PFSK-1 (cell line): ENCODE data around the gene LPIN2.

ENCODE experiments used
- POLR2AphosphoS5 ChIP-seq: IDR thresholded peaks from 2 replicates; pipeline ENCODE4 v1.6.1; 2012; ENCODE audit warnings: low read depth, mild to moderate bottlenecking, control low read depth, low read length, moderate library complexity
- REST ChIP-seq, 2 experiments: IDR thresholded peaks; 2 replicates each; pipeline versions ENCODE4 v1.6.1 to v1.8.0; 2011 to 2012; ENCODE audit warnings: low read depth in 2 of 2, low read length in 2 of 2, control low read depth in 1 of 2, inconsistent platforms in 1 of 2, mild to moderate bottlenecking in 1 of 2, moderate library complexity in 1 of 2; ENCODE audit not compliant: insufficient read depth in 1 of 2
- TAF1 ChIP-seq: IDR thresholded peaks from 2 replicates; pipeline ENCODE4 v1.6.1; 2012; ENCODE audit warnings: low read length, control low read depth, borderline replicate concordance; ENCODE audit not compliant: insufficient read depth

- TF ChIP-seq POLR2AphosphoS5 (no peak), TAF1 (no peak), REST (IDR thresholded peaks at IDR 0.05; ENCODE audit: insufficient read depth in 1 of 2, low read depth in 2 of 2, low read length in 2 of 2) (no peak)
Measured at GRCh38 chr18:3002732-3003131, 10.2 kb downstream of the LPIN2 start.
